ENCODE data around the gene CSNK1D. TPM values are rescaled to one million over a fixed set of nuclear protein-coding genes. Genes with fewer than 3 reads are reported as not detected.

Gene CSNK1D
- total and polyA plus RNA-seq, 2 experiments from 2014 or later, result 55.3 to 66.4 TPM

- no peak overlapping the region for H3K4me3 Mint-ChIP-seq
- peaks cover 13% of the 10 kb centered on the region for H3K27me3 Mint-ChIP-seq (ENCODE audit: insufficient read depth, low read depth, poor library complexity)
- H3K4me2 ChIP-seq, result no peak overlapping the region
These were observed 37.4 kb upstream of the CSNK1D start for GRCh38 chr17:82310877-82311276.

More at GRCh38 chr17:82310877-82311276, 37.4 kb upstream of the CSNK1D start:
- Histone ChIP-seq H3K36me3 (ENCODE audit: insufficient read depth) (no peaks in the 10 kb centered on the region), H3K4me3 (no peak overlapping the region), H3K27me3 (ENCODE audit: insufficient read depth) (no peaks in the 10 kb centered on the region), H3K9me2 (ENCODE audit: insufficient read depth) (no peaks in the 10 kb centered on the region), H2AFZ (no peak overlapping the region), H3K79me2 (replicated peaks; ENCODE audit: insufficient read depth) (no peaks in the 10 kb centered on the region), H3K4me1 (ENCODE audit: insufficient read depth) (no peaks in the 10 kb centered on the region), H3F3A (replicated peaks; ENCODE audit: low read depth) (no peaks in the 10 kb centered on the region), H3K27ac (ENCODE audit: low read depth) (no peak overlapping the region), H4K20me1 (replicated peaks; ENCODE audit: insufficient read depth) (no peaks in the 10 kb centered on the region)
- Mint-ChIP-seq H3K4me1 (peaks cover 4% of the 10 kb centered on the region; the same call in 1 of the 3 replicates), H3K36me3 (ENCODE audit: low read depth) (no peaks in the 10 kb centered on the region), H3K27ac (no peak overlapping the region), H3K9me3 (no peaks in the 10 kb centered on the region; the same call in 2 of the 3 replicates)
- ATAC-seq (no peak), DNase-seq (ENCODE audit: low spot score) (no peak)
- no peak for TF ChIP-seq JUNB (IDR thresholded peaks at IDR 0.05; ENCODE audit: unreplicated experiment)
- TF ChIP-seq, protein P1, sequence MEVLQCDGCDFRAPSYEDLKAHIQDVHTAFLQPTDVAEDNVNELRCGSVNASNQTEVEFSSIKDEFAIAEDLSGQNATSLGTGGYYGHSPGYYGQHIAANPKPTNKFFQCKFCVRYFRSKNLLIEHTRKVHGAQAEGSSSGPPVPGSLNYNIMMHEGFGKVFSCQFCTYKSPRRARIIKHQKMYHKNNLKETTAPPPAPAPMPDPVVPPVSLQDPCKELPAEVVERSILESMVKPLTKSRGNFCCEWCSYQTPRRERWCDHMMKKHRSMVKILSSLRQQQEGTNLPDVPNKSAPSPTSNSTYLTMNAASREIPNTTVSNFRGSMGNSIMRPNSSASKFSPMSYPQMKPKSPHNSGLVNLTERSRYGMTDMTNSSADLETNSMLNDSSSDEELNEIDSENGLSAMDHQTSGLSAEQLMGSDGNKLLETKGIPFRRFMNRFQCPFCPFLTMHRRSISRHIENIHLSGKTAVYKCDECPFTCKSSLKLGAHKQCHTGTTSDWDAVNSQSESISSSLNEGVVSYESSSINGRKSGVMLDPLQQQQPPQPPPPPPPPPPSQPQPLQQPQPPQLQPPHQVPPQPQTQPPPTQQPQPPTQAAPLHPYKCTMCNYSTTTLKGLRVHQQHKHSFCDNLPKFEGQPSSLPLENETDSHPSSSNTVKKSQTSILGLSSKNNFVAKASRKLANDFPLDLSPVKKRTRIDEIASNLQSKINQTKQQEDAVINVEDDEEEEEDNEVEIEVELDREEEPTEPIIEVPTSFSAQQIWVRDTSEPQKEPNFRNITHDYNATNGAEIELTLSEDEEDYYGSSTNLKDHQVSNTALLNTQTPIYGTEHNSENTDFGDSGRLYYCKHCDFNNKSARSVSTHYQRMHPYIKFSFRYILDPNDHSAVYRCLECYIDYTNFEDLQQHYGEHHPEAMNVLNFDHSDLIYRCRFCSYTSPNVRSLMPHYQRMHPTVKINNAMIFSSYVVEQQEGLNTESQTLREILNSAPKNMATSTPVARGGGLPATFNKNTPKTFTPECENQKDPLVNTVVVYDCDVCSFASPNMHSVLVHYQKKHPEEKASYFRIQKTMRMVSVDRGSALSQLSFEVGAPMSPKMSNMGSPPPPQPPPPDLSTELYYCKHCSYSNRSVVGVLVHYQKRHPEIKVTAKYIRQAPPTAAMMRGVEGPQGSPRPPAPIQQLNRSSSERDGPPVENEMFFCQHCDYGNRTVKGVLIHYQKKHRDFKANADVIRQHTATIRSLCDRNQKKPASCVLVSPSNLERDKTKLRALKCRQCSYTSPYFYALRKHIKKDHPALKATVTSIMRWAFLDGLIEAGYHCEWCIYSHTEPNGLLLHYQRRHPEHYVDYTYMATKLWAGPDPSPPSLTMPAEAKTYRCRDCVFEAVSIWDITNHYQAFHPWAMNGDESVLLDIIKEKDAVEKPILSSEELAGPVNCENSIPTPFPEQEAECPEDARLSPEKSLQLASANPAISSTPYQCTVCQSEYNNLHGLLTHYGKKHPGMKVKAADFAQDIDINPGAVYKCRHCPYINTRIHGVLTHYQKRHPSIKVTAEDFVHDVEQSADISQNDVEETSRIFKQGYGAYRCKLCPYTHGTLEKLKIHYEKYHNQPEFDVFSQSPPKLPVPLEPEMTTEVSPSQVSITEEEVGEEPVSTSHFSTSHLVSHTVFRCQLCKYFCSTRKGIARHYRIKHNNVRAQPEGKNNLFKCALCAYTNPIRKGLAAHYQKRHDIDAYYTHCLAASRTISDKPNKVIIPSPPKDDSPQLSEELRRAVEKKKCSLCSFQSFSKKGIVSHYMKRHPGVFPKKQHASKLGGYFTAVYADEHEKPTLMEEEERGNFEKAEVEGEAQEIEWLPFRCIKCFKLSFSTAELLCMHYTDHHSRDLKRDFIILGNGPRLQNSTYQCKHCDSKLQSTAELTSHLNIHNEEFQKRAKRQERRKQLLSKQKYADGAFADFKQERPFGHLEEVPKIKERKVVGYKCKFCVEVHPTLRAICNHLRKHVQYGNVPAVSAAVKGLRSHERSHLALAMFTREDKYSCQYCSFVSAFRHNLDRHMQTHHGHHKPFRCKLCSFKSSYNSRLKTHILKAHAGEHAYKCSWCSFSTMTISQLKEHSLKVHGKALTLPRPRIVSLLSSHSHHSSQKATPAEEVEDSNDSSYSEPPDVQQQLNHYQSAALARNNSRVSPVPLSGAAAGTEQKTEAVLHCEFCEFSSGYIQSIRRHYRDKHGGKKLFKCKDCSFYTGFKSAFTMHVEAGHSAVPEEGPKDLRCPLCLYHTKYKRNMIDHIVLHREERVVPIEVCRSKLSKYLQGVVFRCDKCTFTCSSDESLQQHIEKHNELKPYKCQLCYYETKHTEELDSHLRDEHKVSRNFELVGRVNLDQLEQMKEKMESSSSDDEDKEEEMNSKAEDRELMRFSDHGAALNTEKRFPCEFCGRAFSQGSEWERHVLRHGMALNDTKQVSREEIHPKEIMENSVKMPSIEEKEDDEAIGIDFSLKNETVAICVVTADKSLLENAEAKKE (CRISPR knock-in tag; IDR thresholded peaks at IDR 0.05), result no peak
- no peak for TF ChIP-seq STAT1 (IDR thresholded peaks at IDR 0.05; ENCODE audit: unreplicated experiment)
- TF ChIP-seq REST (IDR thresholded peaks at IDR 0.05; ENCODE audit: unreplicated experiment), result no peak
- TF ChIP-seq ZNF114 (CRISPR knock-in tag; IDR thresholded peaks at IDR 0.05), result no peak
- no peak for TF ChIP-seq EZH2phosphoT487 (IDR thresholded peaks at IDR 0.05; ENCODE audit: unreplicated experiment)
- no peak for TF ChIP-seq EZH2 (IDR thresholded peaks at IDR 0.05; ENCODE audit: low read depth, unreplicated experiment)
- no peak for TF ChIP-seq CREB1 (CRISPR knock-in tag; IDR thresholded peaks at IDR 0.05; ENCODE audit: low read depth)
- TF ChIP-seq ZNF331 (CRISPR knock-in tag; IDR thresholded peaks at IDR 0.05; ENCODE audit: low read depth), result no peak
- no peak for TF ChIP-seq CTCF (conservative IDR thresholded peaks at IDR 0.05; ENCODE audit: low read depth in 2 of 2)
- no peak for TF ChIP-seq POLR2AphosphoS5 (IDR thresholded peaks at IDR 0.05; ENCODE audit: low read depth)
- no peak for TF ChIP-seq NANOG (IDR thresholded peaks at IDR 0.05; ENCODE audit: borderline replicate concordance)
- TF ChIP-seq, protein P2, sequence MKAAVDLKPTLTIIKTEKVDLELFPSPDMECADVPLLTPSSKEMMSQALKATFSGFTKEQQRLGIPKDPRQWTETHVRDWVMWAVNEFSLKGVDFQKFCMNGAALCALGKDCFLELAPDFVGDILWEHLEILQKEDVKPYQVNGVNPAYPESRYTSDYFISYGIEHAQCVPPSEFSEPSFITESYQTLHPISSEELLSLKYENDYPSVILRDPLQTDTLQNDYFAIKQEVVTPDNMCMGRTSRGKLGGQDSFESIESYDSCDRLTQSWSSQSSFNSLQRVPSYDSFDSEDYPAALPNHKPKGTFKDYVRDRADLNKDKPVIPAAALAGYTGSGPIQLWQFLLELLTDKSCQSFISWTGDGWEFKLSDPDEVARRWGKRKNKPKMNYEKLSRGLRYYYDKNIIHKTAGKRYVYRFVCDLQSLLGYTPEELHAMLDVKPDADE (IDR thresholded peaks at IDR 0.05), result no peak
